NCI-H345 treated with DMSO at 0.1 percent for 48 hours (cell line): ENCODE measurements around the gene DNAJC28.
A peak's percentile ranks its signal among the peaks of the same experiment; 100 is the strongest.
"Not testable (repeated sequence)": the region's sequence is repeated elsewhere in the genome, so short reads cannot be mapped to it uniquely, and the experiment has no call there.

Experiments
- DNase-seq: peaks from one replicate; lab custom pipeline; 2025; ENCODE audit not compliant: unreplicated experiment; lab: John Stamatoyannopoulos, UW

The DNAJC28 gene

GRCh38 chr21:33491373-33492102 is at the start of gene DNAJC28:
Gene DNAJC28, minus strand, starts transcription at chr21:33491716. Its CDS starts 2,323 bp downstream, at chr21:33489393.
- DNase-seq: peak; percentile 96

DNA sequence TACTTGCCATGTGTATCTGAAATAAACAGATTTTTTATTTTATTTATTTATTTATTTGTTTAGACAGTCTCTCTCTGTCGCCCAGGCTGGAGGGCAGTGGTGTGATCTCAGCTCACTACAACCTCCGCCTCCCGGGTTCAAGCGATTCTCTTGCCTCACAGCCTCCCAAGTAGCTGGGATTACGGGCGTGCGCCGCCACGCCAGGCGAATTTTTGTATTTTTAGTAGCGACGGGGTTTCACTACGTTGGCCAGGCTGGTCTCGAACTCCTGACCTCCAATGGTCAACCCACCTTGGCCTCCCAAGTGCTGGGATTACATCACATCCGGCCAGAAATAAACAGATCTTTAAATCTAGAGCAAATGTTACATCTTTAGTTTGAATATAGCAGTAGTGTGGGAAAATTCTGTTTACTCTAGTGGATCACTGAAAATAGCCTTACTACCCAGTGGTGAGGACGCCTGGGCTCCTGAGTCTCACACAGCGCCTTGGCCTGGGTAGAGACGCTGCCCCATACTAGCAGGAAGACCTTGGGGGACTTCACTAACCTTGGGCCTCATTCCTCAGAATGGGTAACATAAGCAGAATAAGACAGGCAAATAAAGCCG is 49.7 kb upstream of the DNAJC28 start:
- DNase-seq: no peak

DNA sequence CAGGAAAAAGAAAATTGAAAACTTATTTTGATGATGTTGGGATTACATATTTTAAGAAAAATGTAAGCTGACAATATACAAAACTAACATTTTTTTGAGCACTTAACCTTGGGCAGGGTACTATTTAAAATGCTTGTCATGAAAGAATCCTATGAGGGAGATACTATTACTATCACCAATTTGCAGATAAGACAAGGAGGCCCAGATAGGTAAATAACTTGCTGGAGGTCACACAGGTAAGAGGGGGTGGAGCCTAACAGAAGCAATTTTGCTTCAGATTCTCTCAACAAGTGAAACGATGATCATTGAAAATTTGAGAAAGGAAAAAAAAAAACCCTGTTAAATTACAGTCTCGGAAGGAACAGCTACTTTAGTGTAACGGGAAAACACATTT is 49.2 kb upstream of the DNAJC28 start:
- DNase-seq: no peak

DNA sequence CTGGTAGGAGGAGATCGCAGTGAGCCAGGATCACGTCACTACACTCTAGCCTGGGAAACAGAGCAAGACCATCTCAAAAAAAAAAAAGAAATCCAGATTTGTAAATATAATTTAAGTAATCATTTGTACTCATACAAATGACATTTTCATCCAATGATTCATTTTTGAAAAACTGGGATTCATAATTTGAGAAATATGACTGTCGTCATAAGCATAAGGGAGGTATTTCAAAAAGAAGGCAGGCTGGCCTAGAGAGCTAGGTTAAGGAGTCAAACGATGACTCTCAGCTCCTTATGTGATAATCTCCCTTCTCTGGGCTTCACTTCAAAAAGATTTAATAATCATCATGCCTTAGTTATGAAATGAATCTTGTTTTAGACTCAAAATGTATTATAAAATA is 48.1 kb upstream of the DNAJC28 start:
- no peak for DNase-seq

- no peak for DNase-seq
Measured at GRCh38 chr21:33537212-33537611, 45.7 kb upstream of the DNAJC28 start.

- DNase-seq: no peak
Measured at GRCh38 chr21:33531007-33531406, 39.5 kb upstream of the DNAJC28 start.

DNA sequence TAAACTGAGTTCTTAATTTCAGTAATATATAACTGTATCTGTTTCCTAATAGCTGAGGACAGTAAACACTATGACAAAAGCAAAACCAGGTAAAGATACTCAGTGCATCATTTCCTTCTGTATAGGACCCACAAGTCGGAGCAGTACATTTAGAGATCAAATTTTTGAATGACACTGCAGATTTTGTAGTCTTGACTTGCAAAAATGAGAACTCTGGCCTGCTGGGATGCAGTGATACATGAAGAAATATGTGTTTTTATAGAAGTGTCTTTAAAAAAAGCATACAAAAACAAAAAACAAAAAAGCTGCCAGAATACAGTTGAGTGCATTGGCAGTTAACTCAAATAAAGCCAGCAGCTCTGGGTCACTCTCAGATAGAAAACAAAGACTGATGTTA is 31.4 kb upstream of the DNAJC28 start:
- DNase-seq: no peak

GRCh38 chr21:33522297-33522952 is 30.9 kb upstream of the DNAJC28 start:
- DNase-seq: no peak

GRCh38 chr21:33518899-33519298 is 27.4 kb upstream of the DNAJC28 start:
- DNase-seq: no peak

GRCh38 chr21:33514229-33514628 is 22.7 kb upstream of the DNAJC28 start:
- DNase-seq: no peak

DNA sequence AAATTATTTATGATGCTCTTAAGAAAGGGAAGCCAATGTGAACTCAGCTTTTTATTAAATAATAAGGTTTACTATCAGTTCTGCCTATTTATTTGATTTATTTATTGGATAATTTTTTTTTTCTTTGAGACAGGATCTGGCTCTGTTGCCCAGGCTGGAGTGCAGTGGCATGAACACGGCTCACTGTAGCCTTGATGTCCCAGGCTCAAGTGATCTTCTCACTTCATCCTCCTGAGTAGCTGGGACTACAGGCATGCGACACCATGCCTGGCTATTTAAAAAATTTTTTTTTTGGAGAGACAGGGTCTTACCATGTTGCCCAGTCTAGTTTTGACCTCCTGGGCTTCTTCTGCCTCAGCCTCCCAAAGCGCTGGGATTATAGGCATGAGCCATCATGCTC is 21.0 kb upstream of the DNAJC28 start:
- no peak for DNase-seq

DNA sequence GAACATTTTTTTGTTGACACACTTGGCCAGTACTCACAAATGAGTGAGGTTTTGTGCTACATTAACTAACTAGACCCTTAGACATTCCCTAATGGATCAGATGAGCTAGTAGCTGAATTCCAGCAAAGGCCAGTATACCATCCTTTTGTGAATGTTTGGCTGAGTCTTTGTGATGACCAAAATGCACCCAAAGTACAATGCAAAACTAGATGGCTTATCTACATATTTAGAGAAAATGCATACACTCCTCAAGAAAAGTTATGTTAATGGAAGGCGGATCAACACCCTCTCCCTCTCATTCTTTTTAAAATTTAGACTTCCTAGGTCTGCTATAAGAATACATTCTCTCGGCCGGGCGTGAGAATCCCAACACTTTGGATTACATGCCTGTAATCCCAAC is 20.1 kb upstream of the DNAJC28 start:
- no peak for DNase-seq

DNA sequence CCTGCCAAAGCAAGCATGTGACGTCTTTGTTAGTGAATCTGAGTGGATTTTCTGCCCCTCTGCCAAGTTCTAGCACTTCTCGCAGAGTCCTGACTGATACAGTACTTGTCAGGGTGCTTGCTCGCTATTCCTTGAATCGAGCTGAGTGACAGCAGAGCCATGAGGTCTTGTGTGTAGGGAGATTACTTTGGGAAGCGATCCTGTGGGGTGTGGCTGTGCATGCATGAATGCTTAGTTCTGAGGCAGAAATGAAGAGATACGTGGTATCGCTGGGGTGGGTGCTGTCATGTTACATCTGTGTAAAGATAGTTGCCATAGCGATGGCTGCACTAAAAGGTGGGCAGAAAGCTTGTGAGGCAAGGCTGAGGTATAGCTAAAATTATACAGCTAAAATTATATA is 19.3 kb upstream of the DNAJC28 start:
- DNase-seq: no peak

GRCh38 chr21:33507003-33507402 is 15.5 kb upstream of the DNAJC28 start:
- not testable (repeated sequence) for DNase-seq

- no peak for DNase-seq
Measured at GRCh38 chr21:33505833-33506232, 14.3 kb upstream of the DNAJC28 start.

- no peak for DNase-seq
Measured at GRCh38 chr21:33496345-33496744, 4.8 kb upstream of the DNAJC28 start.

- no peak for DNase-seq
Measured at GRCh38 chr21:33495743-33496142, 4.2 kb upstream of the DNAJC28 start.

DNA sequence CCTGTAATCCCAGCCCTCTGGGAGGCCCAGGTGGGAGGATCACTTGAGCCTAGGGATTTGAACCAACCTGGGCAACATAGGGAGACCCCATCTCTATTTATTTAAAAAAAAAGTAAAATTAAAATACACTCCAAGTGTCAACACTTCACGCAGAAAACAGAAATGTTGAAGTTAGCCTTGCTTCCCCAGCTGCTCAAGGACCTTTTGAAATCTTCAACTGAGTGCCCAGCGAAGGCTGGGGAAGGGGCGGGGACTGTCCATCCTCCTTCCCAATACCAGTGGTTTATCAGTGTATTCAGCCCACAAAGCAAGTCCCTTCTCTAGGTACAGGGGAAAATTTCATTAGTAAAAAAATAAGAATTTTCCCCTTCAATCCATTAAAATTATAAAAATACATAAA is 2.2 kb upstream of the DNAJC28 start:
- no peak for DNase-seq

GRCh38 chr21:33492571-33492970 is 1.1 kb upstream of the DNAJC28 start:
- DNase-seq: no peak

DNA sequence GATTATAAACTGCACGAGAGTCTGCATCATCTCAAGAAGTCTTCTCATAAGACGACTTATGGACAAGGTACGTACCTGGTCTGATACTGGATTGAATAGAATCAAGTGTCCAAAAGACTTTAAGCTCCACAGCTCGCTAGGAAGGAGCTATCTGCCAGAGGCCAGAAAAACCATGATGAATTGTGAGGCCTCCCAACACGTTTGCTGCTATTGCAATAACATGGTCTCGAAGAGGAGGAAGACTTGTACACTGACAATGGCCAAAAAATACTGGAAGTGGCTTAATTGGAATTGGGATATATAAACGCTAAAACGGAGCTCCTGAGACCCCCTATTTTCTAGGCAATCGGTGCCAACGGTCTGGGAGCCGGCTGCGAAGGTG is 534 bp downstream of the DNAJC28 start:
- no peak for DNase-seq

DNA sequence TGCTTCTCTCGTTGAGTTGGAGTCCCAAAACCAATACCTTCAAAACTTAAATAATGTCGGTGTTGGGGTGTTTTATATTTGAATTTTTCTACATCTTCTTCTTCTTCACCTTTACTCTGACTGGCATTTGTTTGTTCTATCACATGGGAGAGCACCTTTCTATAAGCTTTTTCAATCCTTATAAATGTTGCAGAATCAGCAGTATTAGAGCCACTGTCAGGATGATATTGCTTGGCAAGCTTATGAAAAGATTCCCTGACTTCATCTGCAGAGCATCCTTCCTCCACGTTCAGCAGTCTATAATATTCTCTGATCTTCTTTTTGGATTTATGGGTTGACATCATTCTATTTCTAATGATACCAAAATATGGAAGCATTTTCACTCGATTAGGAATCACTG is 2.6 kb downstream of the DNAJC28 start:
- no peak for DNase-seq

DNA sequence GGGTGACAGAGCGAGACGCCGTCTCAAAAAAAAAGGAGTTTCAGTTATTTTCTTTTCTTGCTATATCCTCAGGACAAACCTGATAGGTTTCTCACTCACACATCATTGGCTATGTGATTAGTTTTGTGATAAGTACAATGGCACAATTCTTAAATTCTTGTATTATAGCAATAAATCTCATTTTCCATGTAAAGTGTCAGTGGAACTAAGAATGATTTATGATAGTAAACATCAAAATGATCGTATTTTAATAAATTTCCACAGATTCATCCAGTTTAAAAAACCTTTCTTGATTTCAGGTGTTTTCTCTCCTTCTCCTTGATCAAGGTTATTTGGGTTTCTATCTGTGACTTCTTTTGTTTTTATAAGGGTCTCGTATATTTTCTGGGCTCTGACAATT is 3.5 kb downstream of the DNAJC28 start:
- DNase-seq: no peak
